A673 (cell line): ENCODE data around the gene GAREM1. TPM values are rescaled to one million over a fixed set of nuclear protein-coding genes. Genes with fewer than 3 reads are reported as not detected.

Experiments
- BruUV-seq: library from RNA; stranded (reverse); fragments of 400-500 nt; replicated peaks from 2 replicates; lab custom pipeline; 2021; lab: Mats Ljungman, UMichigan
- CTCF ChIA-PET: fragments of 300-600 bp; sonication (Branson Sonifier 250); formaldehyde crosslinking; loops from one replicate; lab custom pipeline; 2022; ENCODE audit warnings: antibody characterized with exemption; lab: Charles Lee
- POLR2A ChIA-PET: fragments of 300-600 bp; sonication (Branson Sonifier 250); formaldehyde crosslinking; loops from one replicate; lab custom pipeline; 2022; ENCODE audit warnings: antibody characterized with exemption; ENCODE audit not compliant: low non-redundant PET; lab: Charles Lee
- DNase-seq: peaks from one replicate; pipeline ENCODE4 v3.0.0-alpha.2; 2015; ENCODE audit warnings: low spot score
- H3K27ac ChIP-seq: fragments of 200-600 bp; sonication (generic); 2 replicates; pipeline ENCODE4 v1.5.1; 2016; ENCODE audit warnings: mixed run types, low read depth, mild to moderate bottlenecking, mixed read lengths, antibody characterized with exemption, low read length; ENCODE audit not compliant: poor library complexity, severe bottlenecking
- H3K27me3 ChIP-seq: fragments of 200-600 bp; sonication (generic); replicated peaks from 2 replicates; pipeline ENCODE4 v1.6.1; 2017; ENCODE audit warnings: mixed run types, low read depth, mild to moderate bottlenecking, mixed read lengths, antibody characterized with exemption, low read length; ENCODE audit not compliant: insufficient read depth, poor library complexity
- H3K36me3 ChIP-seq: fragments of 200-600 bp; sonication (generic); 2 replicates; pipeline ENCODE4 v1.6.1; 2016; ENCODE audit warnings: mixed run types, mild to moderate bottlenecking, mixed read lengths, antibody characterized with exemption, low read length; ENCODE audit not compliant: insufficient read depth, poor library complexity, severe bottlenecking
- H3K4me1 ChIP-seq: fragments of 200-600 bp; sonication (generic); 2 replicates; pipeline ENCODE4 v1.6.1; 2017; ENCODE audit warnings: mixed run types, mild to moderate bottlenecking, mixed read lengths, antibody characterized with exemption, low read length; ENCODE audit not compliant: insufficient read depth, poor library complexity, severe bottlenecking
- H3K4me3 ChIP-seq: fragments of 200-600 bp; sonication (generic); 2 replicates; pipeline ENCODE4 v1.5.1; 2016; ENCODE audit warnings: low read depth, mixed run types, mild to moderate bottlenecking, mixed read lengths, low read length; ENCODE audit not compliant: poor library complexity, severe bottlenecking
- H3K9me3 ChIP-seq: fragments of 200-600 bp; sonication (generic); 2 replicates; pipeline ENCODE4 v1.6.1; 2016; ENCODE audit warnings: mixed run types, low read depth, mild to moderate bottlenecking, mixed read lengths, antibody characterized with exemption, low read length; ENCODE audit not compliant: poor library complexity, severe bottlenecking
- CTCF ChIP-seq: fragments of 300-800, 200-600 bp; sonication (generic); conservative IDR thresholded peaks from 2 replicates; pipeline ENCODE4 v1.5.1; 2017; ENCODE audit warnings: low read depth, mild to moderate bottlenecking, antibody characterized with exemption, low read length, moderate library complexity, mixed read lengths
- EZH2 ChIP-seq: fragments of 200-600 bp; sonication (generic); IDR thresholded peaks from 2 replicates; pipeline ENCODE4 v1.6.1; 2017; ENCODE audit warnings: borderline replicate concordance, low read depth, mild to moderate bottlenecking, mixed read lengths, antibody characterized with exemption, low read length; ENCODE audit not compliant: poor library complexity, severe bottlenecking
- intact Hi-C: fragments of 100-400 bp; cut with micrococcal nuclease; formaldehyde crosslinking; loops from one replicate; pipeline ENCODE4 v1.10.0; 2022; ENCODE audit not compliant: unreplicated experiment
- total RNA-seq: library from RNA; stranded (reverse); gene quantifications from 2 replicates; pipeline ENCODE4 v1.2.3, GENCODE V29; 2021

GAREM1 gene
- total RNA-seq, 1 experiment from 2014 or later = 8.4 TPM

GRCh38 chr18:32439802-32440201 lies 30.9 kb downstream of the GAREM1 start:
- POLR2A ChIA-PET = no interaction called here
- Histone ChIP-seq H3K4me1 (no peaks in the 10 kb centered on the region), H3K27me3 (no peaks in the 10 kb centered on the region), H3K9me3 (no peaks in the 10 kb centered on the region), H3K36me3 (no peaks in the 10 kb centered on the region), H3K4me3 (no peak overlapping the region), H3K27ac (no peak overlapping the region)
- intact Hi-C loops = no loop called here
- DNase-seq = peak; percentile 43
- no TSS peak for BruUV-seq
- CTCF ChIA-PET = interaction anchor here (1.0 kb wide), 1 partner anchor 150 kb away, joined by 3 read pairs; no protein-coding TSS in a partner anchor
- no peak for TF ChIP-seq EZH2
- peak; percentile 63 for TF ChIP-seq CTCF

- Histone ChIP-seq H3K9me3 (no peaks in the 10 kb centered on the region), H3K27me3 (no peaks in the 10 kb centered on the region), H3K27ac (no peak overlapping the region), H3K4me1 (no peaks in the 10 kb centered on the region), H3K36me3 (no peaks in the 10 kb centered on the region), H3K4me3 (no peak overlapping the region)
- BruUV-seq = no TSS peak
- intact Hi-C loops = no loop called here
- DNase-seq = no peak
- ChIA-PET CTCF (no interaction called here), POLR2A (no interaction called here)
- TF ChIP-seq CTCF (no peak), EZH2 (no peak)
Measured at GRCh38 chr18:32439241-32439640, 31.4 kb downstream of the GAREM1 start.

- Histone ChIP-seq H3K27ac (no peak overlapping the region), H3K4me1 (no peaks in the 10 kb centered on the region), H3K36me3 (no peaks in the 10 kb centered on the region), H3K27me3 (no peaks in the 10 kb centered on the region), H3K9me3 (no peaks in the 10 kb centered on the region), H3K4me3 (no peak overlapping the region)
- no TSS peak for BruUV-seq
- ChIA-PET POLR2A (no interaction called here), CTCF (no interaction called here)
- intact Hi-C loops = no loop called here
- no peak for TF ChIP-seq EZH2
- TF ChIP-seq CTCF = no peak
- DNase-seq = no peak
Measured at GRCh38 chr18:32438173-32438572, 32.5 kb downstream of the GAREM1 start.
